ENCODE data around the gene SLC15A5. TPM values are rescaled to one million over a fixed set of nuclear protein-coding genes. Genes with fewer than 3 reads are reported as not detected.

The SLC15A5 gene
- total RNA-seq, 4 donors from 2014 or later = 0.17 to 0.38 (median 0.33) TPM; not detected in 1

- TF ChIP-seq, protein P1, sequence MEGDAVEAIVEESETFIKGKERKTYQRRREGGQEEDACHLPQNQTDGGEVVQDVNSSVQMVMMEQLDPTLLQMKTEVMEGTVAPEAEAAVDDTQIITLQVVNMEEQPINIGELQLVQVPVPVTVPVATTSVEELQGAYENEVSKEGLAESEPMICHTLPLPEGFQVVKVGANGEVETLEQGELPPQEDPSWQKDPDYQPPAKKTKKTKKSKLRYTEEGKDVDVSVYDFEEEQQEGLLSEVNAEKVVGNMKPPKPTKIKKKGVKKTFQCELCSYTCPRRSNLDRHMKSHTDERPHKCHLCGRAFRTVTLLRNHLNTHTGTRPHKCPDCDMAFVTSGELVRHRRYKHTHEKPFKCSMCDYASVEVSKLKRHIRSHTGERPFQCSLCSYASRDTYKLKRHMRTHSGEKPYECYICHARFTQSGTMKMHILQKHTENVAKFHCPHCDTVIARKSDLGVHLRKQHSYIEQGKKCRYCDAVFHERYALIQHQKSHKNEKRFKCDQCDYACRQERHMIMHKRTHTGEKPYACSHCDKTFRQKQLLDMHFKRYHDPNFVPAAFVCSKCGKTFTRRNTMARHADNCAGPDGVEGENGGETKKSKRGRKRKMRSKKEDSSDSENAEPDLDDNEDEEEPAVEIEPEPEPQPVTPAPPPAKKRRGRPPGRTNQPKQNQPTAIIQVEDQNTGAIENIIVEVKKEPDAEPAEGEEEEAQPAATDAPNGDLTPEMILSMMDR (IDR thresholded peaks at IDR 0.05; ENCODE audit: low read depth) = no peak
Observed at GRCh38 chr12:16168078-16168477, 109.4 kb downstream of the SLC15A5 start.

DNA sequence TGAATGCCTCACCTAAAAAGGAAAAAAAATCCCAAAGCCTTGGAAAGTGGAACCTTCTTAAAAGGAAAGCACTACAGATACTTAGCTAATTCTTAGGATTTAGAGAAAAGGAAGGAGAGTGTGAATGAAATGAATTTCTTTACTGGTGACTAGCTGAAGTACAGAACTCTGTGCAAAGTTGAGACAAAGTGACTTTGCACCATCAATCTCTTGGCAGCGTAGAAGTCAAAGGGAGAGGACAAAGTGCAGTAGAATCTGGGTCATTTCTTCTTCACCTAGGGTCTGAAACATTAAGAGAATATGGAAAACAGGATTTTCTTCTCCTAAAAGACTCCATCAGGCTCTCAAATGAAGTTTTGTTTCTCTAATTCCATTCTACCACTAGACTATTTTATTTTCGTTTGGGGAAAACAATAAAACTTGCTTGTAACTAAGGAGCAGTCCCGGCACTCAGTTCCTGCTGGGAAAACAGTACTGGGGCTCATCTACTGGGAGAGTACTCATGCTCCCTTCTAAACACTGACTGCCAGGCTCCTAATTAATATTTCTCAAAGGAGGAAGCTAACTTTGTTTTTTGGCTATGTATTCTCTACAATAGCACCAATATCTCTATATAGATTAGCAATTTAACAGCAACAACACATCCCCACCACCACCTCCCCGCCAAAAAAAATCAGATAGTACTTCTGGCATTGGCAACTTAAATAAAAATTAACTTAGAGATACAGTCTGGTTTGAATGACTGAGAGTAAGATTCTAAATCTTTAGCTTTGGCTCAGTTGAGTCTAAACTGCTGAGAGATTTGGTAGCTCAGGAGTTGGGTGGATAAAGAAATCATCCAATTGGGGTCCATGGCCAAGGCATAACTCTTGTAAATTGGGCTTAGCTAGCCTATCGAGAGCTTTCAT lies 110.7 kb downstream of the SLC15A5 start:
- TF ChIP-seq, protein P1 (IDR thresholded peaks at IDR 0.05; ENCODE audit: low read depth) = no peak

GRCh38 chr12:16165506-16165905 lies 112.0 kb downstream of the SLC15A5 start:
- TF ChIP-seq, protein P1 (IDR thresholded peaks at IDR 0.05; ENCODE audit: low read depth) = no peak

DNA sequence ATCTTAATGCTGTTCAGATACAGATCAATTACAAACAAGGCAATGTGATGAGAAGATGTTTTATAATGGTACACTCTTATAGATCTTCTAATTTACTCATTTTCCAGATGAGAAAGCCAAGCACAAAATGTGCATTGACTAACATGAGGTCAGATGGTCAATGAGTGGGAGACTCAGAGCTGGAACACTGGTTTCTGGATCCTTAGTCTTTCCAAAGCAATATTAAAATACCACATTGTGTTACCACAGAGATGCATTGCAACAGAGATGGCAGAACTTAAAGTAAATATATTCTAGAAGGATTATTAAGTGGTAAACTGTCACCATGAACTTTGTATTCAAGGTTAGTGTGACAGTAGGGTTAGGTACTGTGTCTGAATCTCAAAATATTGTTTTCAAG lies 113.6 kb downstream of the SLC15A5 start:
- TF ChIP-seq, protein P1 (IDR thresholded peaks at IDR 0.05; ENCODE audit: low read depth) = no peak

DNA sequence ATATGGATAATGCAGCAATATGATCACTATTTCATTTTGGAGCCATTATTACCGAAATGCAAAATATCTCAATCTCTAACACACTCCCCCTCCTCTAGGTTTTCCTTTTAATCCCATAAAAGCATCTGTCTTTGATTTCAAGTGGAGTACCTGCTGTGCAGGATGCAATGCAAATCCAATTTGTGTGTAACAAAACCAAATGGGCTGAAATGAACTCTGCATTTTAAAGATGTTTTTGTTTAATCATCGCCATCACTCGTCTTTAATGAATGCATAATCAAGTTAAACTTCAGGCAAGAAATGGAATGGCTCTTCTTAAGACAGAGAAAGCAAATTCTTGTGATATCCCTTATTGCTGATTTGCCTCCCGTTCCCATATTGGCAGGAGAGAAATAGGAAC lies 114.3 kb downstream of the SLC15A5 start:
- TF ChIP-seq, protein P1 (IDR thresholded peaks at IDR 0.05; ENCODE audit: low read depth) = no peak

DNA sequence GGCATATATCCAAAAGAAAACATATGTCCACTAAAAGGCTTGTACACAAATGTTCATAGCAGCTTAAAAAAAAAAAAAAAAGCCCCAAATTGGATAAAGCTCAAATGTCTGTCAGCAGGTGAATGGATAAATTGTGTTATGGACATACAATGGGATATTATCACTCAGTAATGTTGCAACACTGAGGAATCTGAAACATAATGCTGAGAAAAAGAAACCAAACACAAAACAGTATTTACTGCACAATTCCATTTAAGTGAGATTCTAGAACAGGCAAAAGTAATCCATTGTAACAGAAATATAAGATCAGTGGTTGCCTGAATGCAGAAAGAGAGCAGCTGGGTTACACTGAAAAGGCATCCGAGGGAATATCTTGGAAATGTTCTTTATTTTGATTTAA lies 117.9 kb downstream of the SLC15A5 start:
- TF ChIP-seq, protein P1 (IDR thresholded peaks at IDR 0.05; ENCODE audit: low read depth) = no peak

DNA sequence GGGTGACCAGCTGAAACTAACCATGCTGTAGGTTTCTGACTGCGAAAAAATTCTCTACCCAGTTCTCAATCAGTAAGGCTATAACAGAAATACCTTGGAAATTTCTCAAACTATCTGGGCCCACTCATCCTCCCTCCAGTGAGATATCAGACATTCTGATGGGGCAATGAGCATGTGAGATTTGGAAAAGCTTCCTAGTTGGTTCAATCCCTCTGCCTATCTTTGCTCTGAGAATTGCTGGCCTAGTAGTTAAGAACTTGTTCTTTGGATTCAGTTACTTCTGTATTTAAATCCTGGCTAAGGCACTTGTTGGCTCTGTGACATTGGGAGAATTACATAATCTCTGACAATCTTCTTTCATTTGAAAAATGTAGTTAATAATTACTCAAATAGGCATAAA lies 119.4 kb downstream of the SLC15A5 start:
- TF ChIP-seq, protein P1 (IDR thresholded peaks at IDR 0.05; ENCODE audit: low read depth) = no peak
